ENCODE results near the gene TAF4B. TPM values are rescaled to one million over a fixed set of nuclear protein-coding genes. Genes with fewer than 3 reads are reported as not detected.
A peak's percentile ranks its signal among the peaks of the same experiment; 100 is the strongest.

TAF4B gene
- total and polyA plus RNA-seq, 4 donors: 0.10 to 4.3 (median 0.30) TPM

GRCh38 chr18:26386441-26386840 is 160.2 kb downstream of the TAF4B start:
- H3K27ac ChIP-seq (ENCODE audit: low read depth in 1 of 2, low read length in 2 of 2): no peak overlapping the region
- no peak for DNase-seq (ENCODE audit: low spot score)
- 86% methylated on average over 2 of the region's 2 CpGs for WGBS

GRCh38 chr18:26394047-26394654 is 167.9 kb downstream of the TAF4B start:
- H3K9me3 ChIP-seq (ENCODE audit: control insufficient read depth in 4 of 4, low read length in 3 of 4): no peaks in the 10 kb centered on the region
- H3K36me3 ChIP-seq (ENCODE audit: control insufficient read depth in 4 of 4, insufficient read depth in 3 of 4, low read depth in 1 of 4, low read length in 3 of 4): no peaks in the 10 kb centered on the region
- no peak for TF ChIP-seq SP1 (IDR thresholded peaks at IDR 0.05)
- TF ChIP-seq NR2F2 (IDR thresholded peaks at IDR 0.05): no peak
- TF ChIP-seq, protein P1, sequence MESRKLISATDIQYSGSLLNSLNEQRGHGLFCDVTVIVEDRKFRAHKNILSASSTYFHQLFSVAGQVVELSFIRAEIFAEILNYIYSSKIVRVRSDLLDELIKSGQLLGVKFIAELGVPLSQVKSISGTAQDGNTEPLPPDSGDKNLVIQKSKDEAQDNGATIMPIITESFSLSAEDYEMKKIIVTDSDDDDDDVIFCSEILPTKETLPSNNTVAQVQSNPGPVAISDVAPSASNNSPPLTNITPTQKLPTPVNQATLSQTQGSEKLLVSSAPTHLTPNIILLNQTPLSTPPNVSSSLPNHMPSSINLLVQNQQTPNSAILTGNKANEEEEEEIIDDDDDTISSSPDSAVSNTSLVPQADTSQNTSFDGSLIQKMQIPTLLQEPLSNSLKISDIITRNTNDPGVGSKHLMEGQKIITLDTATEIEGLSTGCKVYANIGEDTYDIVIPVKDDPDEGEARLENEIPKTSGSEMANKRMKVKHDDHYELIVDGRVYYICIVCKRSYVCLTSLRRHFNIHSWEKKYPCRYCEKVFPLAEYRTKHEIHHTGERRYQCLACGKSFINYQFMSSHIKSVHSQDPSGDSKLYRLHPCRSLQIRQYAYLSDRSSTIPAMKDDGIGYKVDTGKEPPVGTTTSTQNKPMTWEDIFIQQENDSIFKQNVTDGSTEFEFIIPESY (IDR thresholded peaks at IDR 0.05): no peak
- no peaks in the 10 kb centered on the region for H3K27me3 ChIP-seq (ENCODE audit: control insufficient read depth in 4 of 4, insufficient read depth in 4 of 4, low read length in 3 of 4)
- H3K9ac ChIP-seq (ENCODE audit: low read depth in 1 of 2, low read length in 2 of 2): no peak overlapping the region
- no peak overlapping the region for H3K27ac ChIP-seq (ENCODE audit: low read depth in 1 of 2, low read length in 2 of 2)
- H3K4me3 ChIP-seq (ENCODE audit: low read depth in 1 of 3, low read length in 3 of 3): no peak overlapping the region
- 65% methylated on average over 5 of the region's 5 CpGs for WGBS
- no peak for DNase-seq (ENCODE audit: low spot score)
- H3K4me1 ChIP-seq (ENCODE audit: control insufficient read depth in 4 of 4, insufficient read depth in 4 of 4, low read length in 3 of 4): no peaks in the 10 kb centered on the region

More at GRCh38 chr18:26386441-26386840, 160.2 kb downstream of the TAF4B start:
- Histone ChIP-seq H3K4me1 (ENCODE audit: control insufficient read depth in 4 of 4, insufficient read depth in 4 of 4, low read length in 3 of 4) (peaks cover 0 to 9% (median 4%) of the 10 kb centered on the region in 4 donors), H3K9ac (ENCODE audit: low read depth in 1 of 2, low read length in 2 of 2) (no peak overlapping the region), H3K9me3 (ENCODE audit: control insufficient read depth in 4 of 4, low read length in 3 of 4) (no peaks in the 10 kb centered on the region), H3K27me3 (ENCODE audit: control insufficient read depth in 4 of 4, insufficient read depth in 4 of 4, low read length in 3 of 4) (no peaks in the 10 kb centered on the region), H3K36me3 (ENCODE audit: control insufficient read depth in 4 of 4, insufficient read depth in 3 of 4, low read depth in 1 of 4, low read length in 3 of 4) (no peaks in the 10 kb centered on the region), H3K4me3 (ENCODE audit: low read depth in 1 of 3, low read length in 3 of 3) (no peak overlapping the region)
- TF ChIP-seq EGR1 (IDR thresholded peaks at IDR 0.05; ENCODE audit: low read depth in 2 of 2): no peak
- peak; percentile 6 for TF ChIP-seq NR2F2 (IDR thresholded peaks at IDR 0.05)
- TF ChIP-seq MAX (IDR thresholded peaks at IDR 0.05): no peak

GRCh38 chr18:26397019-26397418 is 170.8 kb downstream of the TAF4B start:
- DNase-seq (ENCODE audit: low spot score): no peak
- no peaks in the 10 kb centered on the region for H3K36me3 ChIP-seq (ENCODE audit: control insufficient read depth in 4 of 4, insufficient read depth in 3 of 4, low read depth in 1 of 4, low read length in 3 of 4)
- H3K27me3 ChIP-seq (ENCODE audit: control insufficient read depth in 4 of 4, insufficient read depth in 4 of 4, low read length in 3 of 4): no peaks in the 10 kb centered on the region
- no peak overlapping the region for H3K9ac ChIP-seq (ENCODE audit: low read depth in 1 of 2, low read length in 2 of 2)
- no peaks in the 10 kb centered on the region for H3K9me3 ChIP-seq (ENCODE audit: control insufficient read depth in 4 of 4, low read length in 3 of 4)
- no peaks in the 10 kb centered on the region for H3K4me1 ChIP-seq (ENCODE audit: control insufficient read depth in 4 of 4, insufficient read depth in 4 of 4, low read length in 3 of 4)
- no peak overlapping the region for H3K4me3 ChIP-seq (ENCODE audit: low read depth in 1 of 3, low read length in 3 of 3)
- TF ChIP-seq, protein P1 (IDR thresholded peaks at IDR 0.05): no peak
- no peak for TF ChIP-seq YY1 (IDR thresholded peaks at IDR 0.05)
- no peak for TF ChIP-seq GABPA (IDR thresholded peaks at IDR 0.05 in 1 of 2, conservative IDR thresholded peaks at IDR 0.05 in 1 of 2)
- 95% methylated on average over 4 of the region's 4 CpGs for WGBS
- H3K27ac ChIP-seq (ENCODE audit: low read depth in 1 of 2, low read length in 2 of 2): no peak overlapping the region

GRCh38 chr18:26403491-26403890 is 177.2 kb downstream of the TAF4B start:
- Histone ChIP-seq H3K9ac (ENCODE audit: low read depth in 1 of 2, low read length in 2 of 2) (no peak overlapping the region), H3K9me3 (ENCODE audit: control insufficient read depth in 4 of 4, low read length in 3 of 4) (no peaks in the 10 kb centered on the region), H3K4me1 (ENCODE audit: control insufficient read depth in 4 of 4, insufficient read depth in 4 of 4, low read length in 3 of 4) (no peaks in the 10 kb centered on the region), H3K4me3 (ENCODE audit: low read depth in 1 of 3, low read length in 3 of 3) (no peak overlapping the region), H3K27ac (ENCODE audit: low read depth in 1 of 2, low read length in 2 of 2) (no peak overlapping the region), H3K36me3 (ENCODE audit: control insufficient read depth in 4 of 4, insufficient read depth in 3 of 4, low read depth in 1 of 4, low read length in 3 of 4) (no peaks in the 10 kb centered on the region), H3K27me3 (ENCODE audit: control insufficient read depth in 4 of 4, insufficient read depth in 4 of 4, low read length in 3 of 4) (no peaks in the 10 kb centered on the region)
- DNase-seq (ENCODE audit: low spot score): no peak
- WGBS: 58% methylated on average over 1 of the region's 1 CpG
- TF ChIP-seq FOXA1 (IDR thresholded peaks at IDR 0.05): no peak
